GM19193 (cell line): ENCODE data around the gene NPM1.

ENCODE experiments used
- POLR2A ChIP-seq: IDR thresholded peaks from 4 replicates; pipeline ENCODE4 v1.6.1; 2011; ENCODE audit not compliant: insufficient read depth, insufficient read length; ENCODE audit errors: extremely low read depth

NPM1 gene

DNA sequence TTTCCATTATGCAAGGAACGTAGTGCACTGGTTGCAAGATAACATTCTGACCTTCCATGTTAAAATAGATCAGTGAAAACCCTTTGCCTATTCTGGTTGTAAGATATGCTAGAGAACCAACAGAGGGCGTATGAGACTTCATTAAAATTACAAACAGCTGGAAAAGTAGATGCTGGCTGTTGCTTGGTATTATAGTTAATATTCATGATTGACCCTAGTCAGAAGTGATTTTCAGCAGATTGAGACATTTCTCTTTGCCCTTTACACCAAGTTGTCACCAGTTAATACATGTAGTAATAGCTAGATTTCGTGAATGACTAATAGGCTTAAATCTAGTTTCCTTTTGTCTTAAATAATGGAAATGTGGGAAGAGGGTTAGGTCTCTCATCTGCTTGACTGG lies 18.0 kb downstream of the NPM1 start:
- TF ChIP-seq POLR2A: no peak

DNA sequence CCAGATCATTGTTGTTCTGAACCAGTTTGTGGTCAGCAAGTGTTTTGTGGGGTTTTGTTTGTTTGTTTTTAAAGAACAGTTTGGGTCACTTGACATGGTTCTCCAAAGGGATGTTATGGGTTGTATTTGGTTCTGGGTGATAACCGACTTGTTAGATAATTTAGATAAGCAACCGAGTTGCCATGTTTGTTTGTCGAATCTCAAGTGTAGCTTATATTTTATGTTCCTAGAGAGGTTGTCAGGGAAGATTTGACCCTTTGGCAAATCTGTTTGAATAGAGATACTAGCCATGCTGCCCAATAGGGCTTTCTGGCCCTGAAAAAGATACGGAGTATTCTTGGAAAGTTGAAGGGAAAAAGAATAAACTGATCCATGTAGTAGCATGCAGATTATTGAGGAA lies 19.6 kb downstream of the NPM1 start:
- no peak for TF ChIP-seq POLR2A

DNA sequence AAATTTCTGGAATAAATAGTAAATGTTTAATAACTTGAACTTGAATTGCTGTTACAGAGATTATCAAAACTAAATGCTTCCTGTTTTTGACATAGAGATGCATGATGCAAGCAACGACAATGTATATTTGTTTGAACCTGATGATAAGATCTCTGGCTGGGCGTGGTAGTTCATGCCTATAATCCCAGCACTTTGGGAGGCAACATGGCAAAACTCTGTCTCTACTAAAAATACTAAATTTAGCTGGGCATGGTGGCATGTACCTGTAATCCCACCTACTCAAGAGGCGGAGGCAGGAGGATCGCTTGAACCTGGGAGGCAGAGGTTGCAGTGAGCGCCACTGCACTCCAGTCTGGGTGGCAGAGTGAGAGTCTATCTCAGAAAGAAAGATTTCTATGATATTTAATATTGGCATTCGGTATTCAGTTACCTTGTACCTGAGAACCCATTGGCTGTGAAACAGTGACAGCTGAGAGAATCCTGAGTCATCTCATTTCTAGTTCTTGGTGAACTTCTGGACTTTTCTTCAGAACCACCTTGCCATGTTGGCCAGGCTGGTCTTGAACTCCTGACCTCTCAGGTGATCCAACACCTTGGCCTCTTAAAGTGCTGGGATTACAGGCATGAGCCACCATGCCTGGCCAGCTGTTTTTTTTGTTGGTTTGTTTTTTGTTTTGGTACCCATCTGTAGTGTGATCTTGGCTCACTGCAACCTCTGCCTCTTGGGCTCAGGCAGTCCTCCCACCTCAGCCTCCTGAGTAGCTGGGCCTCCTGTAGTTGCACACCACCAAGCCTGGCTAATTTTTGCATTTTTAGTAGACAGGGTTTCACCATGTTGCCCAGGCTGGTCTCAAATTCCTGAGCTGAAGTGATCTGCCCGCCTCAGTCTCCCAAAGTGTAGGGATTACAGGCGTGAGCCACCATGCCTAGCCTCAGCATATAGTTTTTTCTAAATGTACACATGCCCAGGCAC lies 21.8 kb downstream of the NPM1 start:
- TF ChIP-seq POLR2A: no peak

DNA sequence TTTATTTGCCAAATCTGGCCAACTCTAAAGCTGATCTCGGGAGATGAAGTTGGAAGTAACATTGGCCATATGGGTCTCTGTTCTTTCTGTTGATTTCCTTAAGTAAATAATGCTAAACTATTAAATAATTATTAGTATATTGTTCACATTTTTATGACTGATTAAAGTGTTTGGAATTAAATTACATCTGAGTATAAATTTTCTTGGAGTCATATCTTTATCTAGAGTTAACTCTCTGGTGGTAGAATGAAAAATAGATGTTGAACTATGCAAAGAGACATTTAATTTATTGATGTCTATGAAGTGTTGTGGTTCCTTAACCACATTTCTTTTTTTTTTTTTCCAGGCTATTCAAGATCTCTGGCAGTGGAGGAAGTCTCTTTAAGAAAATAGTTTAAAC lies 22.5 kb downstream of the NPM1 start:
- no peak for TF ChIP-seq POLR2A

DNA sequence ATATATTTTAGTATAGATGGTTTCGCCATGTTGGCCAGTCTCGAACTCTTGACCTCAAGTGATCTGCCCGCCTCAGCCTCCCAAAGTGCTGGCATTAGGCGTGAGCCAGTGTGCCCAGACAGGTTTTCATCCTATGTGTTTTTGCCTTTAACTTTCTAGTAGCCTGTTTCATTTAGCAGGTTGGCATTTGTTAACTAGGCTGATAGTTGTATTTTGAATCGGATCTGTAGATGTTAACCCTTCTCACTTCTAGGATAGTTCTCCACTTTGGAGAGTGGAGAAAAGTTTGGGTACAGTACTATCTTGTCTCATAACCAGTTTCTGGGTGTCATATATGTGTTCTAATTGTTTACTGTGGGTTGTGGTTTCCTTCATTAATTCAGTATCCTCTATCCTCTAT lies 24.5 kb downstream of the NPM1 start:
- peak; percentile 5 for TF ChIP-seq POLR2A

DNA sequence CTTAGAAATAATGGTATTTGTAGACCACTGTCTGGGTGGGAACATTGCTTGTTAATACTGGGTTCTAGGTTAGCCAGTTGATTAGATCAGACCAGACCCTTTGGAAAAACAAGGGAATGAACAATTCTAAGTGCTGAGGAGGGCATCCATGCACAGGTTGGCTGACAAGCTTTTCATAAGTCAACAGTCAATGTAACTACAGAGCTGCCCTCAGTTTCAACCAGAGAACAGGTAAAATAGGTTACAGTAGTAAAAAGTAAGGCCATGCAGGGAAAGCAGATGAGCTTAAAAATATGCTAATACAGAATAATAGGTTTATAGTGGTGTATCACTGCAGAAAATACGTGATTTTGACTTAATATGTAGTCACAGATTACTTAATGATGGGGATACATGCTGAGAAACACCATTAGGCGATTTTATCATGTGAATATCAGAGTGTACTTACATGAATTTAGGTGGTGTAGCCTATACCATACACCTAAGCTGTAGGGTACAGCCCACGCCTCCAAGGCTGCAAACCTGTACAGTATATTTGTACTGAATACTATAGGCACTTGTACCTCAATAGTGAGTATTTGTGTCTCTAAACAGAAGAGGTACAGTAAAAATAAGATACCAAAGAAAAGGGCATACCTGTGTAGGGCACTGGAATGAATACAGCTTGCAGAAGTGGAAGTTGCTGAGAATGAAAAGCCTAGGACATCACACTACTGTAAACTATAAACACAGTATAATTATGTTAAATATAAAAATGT lies 25.7 kb downstream of the NPM1 start:
- TF ChIP-seq POLR2A: no peak

DNA sequence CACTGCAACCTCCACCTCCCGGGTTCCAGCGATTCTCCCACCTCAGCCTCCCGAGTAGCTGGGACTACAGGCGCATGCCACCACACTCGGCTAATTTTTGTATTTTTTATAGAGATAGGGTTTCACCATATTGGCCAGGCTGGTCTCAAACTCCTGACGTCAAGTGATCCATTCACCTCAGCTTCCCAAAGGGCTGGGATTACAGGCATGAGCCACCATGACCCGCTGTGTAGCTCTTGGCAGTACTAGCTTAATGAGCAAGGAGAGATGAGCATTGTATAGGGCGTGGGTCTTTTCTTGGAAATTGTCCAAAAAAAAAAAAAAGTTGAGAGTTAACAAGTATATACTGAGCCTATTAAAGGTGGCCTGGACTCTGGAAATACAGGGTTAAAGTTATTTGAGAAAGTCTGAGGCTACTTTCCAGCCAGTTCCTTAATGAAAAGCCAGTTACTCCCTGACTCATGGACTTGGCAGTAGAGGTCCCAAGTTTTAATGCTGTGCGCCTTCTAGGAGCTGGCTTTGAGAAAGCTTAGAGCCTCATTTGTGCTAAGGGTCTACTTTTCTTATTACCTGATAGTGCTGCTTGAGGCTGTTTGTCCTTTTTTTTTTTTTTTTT lies 27.6 kb downstream of the NPM1 start:
- TF ChIP-seq POLR2A: no peak

DNA sequence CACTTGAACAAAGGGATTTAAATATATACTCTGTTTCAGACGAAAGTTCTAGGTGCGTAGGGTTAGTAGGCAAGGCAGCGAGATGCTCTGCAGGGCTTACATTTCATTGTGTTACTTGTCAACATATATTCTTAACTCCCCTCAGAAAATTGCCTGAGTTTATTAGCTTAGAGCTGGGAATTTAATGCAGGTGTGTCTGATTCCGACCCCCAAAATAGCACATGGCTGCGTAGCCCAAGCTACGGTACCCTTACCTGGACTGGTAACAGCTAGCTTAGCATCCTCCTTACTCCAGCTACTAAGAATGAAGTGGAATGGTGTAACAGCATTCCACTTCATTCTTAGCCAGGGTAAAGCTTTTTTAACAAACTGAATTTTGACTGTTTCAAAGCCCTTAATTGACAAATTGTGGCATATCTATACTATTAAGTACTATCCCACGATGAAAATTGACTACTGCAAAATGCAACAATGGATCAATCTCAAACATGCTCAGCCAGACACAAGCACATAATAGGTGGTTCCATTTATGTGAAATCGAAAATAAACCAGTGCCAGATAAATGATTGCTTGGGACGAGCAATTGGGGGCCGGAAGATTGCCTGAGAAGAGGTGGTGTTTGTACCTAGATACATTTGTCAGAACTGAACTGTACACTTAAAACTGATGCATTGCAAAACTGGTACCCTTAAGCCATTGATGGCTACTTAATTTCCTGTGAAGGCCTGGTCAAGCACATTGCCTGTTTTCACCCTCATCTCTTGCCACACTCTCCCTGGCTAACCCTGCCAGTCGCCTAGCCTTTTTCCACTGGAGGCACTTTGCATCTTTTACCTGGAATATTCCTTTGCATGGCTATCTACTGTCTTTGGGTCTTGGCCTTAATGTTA lies 28.8 kb downstream of the NPM1 start:
- TF ChIP-seq POLR2A: no peak

DNA sequence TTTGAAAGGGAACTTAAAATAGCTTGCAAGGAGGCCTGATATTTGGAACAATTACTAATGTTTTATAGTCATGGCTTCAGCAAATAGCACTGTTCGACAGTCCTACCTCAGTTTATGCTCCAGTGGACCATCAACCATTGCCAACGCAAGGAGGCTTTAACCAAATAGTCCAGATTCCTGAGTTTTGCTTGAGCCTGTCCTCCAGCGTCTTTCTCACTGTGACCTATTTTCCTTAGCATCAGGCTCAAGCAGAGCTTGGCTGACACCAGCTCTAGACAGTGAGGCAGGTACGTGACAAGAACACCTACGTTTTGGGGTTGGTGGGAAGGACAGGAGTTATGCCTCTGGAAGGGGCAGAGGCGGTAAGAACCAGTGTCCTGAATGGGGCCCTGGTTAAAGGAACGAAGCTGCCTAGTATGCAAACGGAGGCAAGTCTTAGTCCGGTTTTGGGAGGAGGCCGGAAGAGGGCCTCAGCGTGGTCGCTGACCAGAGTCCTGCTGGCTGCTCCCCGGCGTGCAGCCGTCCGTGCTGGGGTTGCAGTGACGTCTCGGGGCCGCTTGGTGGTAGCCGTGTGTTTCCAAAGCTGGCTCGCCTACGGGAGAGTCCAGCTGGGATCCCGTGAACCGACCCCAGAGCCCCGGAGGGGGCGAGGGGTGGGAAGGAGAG lies 30.8 kb downstream of the NPM1 start:
- TF ChIP-seq POLR2A: no peak

DNA sequence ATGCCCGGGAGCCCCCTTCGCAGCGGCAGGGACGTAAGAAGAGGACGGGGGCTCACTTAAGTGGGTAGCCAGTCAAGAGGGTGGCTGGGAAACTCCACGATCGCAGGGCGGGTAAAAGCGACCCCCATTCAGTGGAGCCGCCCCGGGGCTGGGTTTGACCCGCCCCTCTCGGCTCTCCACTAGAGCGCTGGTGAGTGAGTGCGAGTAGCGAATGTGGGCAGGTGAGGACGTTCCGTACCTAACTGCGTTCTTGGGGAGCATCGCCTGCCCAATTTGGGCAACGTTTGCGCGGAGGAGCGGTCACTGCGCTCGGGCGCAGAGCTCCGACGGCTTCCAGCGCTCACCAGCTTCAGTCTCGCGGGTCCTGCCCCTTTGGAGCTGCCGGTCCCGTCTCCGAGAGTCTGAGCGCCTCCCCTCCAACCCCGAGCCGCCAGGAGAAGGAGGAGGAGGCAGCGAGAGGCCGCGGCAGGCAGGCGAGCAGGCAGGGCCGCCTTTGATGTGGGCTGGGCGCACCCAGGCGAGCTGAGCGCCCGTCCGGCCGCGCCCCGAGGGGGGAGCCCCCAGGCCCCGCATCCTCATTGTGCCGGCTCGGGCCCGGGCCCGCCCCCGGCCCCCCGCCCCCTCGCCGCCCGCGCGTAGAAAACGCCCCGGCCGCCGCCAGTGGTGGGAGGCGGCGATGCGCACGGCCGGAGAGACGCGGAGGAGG lies 31.5 kb downstream of the NPM1 start, which contains the start of gene FGF18:
FGF18 (plus strand) TSS at position 666 of the 706 bp plus-strand sequence. CDS start 553 bp downstream, outside the sequence.
- no peak for TF ChIP-seq POLR2A

DNA sequence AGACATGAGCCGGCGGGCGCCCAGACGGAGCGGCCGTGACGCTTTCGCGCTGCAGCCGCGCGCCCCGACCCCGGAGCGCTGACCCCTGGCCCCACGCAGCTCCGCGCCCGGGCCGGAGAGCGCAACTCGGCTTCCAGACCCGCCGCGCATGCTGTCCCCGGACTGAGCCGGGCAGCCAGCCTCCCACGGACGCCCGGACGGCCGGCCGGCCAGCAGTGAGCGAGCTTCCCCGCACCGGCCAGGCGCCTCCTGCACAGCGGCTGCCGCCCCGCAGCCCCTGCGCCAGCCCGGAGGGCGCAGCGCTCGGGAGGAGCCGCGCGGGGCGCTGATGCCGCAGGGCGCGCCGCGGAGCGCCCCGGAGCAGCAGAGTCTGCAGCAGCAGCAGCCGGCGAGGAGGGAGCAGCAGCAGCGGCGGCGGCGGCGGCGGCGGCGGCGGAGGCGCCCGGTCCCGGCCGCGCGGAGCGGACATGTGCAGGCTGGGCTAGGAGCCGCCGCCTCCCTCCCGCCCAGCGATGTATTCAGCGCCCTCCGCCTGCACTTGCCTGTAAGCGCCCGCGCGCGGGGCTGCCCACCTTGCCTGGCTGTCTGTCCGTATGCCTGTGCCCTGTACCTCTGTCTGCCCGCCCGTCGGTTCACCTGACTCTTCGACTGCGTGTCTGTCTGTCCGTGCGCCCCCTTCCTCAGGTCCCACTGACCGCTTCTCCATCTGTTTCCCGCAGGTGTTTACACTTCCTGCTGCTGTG lies 32.2 kb downstream of the NPM1 start:
- TF ChIP-seq POLR2A: no peak

DNA sequence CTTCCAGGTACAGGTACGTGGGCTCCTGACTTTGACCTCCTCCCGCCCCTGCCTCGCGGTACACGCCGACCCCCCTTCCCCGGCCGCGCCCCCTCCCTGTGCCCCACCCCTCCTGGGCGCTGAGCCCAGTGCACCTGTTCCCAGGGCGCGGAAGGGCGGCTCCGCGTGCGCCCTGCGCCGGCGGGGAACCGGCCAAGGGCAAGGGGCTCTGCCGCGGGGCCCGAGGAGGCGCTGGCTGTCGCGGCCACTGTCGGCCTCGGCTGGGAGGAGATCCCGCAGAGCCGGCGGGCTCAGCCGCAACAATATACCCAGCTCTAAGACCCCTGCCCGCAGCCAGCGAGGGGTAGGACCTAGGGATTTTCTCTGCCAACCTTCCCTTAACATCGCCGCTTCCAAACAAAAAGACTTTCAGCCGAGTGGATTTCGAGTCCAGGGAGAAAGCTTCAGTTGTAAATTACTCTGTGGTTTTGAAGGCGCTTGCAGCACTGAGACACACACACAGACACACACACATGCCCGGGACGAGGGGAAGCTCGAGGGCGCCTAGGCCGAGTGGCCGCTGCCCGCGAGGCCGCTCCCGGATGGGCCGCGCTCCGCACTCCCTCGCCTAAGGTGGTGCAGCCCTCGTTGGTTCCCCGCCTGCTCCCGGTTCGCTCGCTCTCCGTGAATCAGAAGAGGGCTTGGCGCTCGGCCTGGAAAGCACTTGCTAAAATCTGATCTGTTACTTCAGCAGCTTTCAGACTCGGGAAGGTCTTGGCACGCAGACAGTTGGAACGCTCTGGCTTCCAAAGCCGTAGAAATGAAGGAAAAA lies 33.0 kb downstream of the NPM1 start:
- TF ChIP-seq POLR2A: no peak
